ENCODE measurements around the gene PTPRJ.

DNA sequence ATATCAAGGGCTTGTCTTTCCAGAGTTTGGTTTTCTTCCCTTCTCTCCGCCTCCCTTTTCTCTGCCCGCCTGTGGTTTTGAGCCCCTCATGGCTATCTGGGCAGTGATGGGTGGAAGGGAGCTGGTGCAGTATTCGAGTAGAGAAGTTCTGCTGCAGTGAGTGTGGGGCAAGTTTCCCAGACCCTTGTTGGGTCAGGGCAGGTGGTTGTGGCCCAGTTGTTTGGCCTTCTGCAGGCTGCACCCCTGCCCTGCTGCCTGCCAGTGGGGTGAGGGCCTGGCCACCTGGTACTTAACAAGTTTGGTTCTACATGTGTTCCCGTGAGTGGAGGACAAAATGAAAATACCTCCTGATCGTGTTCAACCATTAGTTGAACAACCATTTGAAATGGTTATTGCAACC lies 65.2 kb downstream of the PTPRJ start:
- TF ChIP-seq CTCF (IDR thresholded peaks at IDR 0.05; ENCODE audit: extremely low read depth in 1 of 2, insufficient read depth in 1 of 2, low read depth in 1 of 2, low read length in 2 of 2) (no peak), POLR2AphosphoS5 (IDR thresholded peaks at IDR 0.05; ENCODE audit: insufficient read depth, low read depth, low read length) (no peak), POLR2A (IDR thresholded peaks at IDR 0.05; ENCODE audit: low read depth, low read length) (no peak), EZH2 (IDR thresholded peaks at IDR 0.05; ENCODE audit: borderline replicate concordance, low read depth, low read length, severe bottlenecking) (no peak), MAX (IDR thresholded peaks at IDR 0.05; ENCODE audit: insufficient read depth, insufficient read length) (no peak), JUN (IDR thresholded peaks at IDR 0.05; ENCODE audit: borderline replicate concordance, insufficient read depth, insufficient read length, low read depth) (no peak), GATA2 (IDR thresholded peaks at IDR 0.05; ENCODE audit: insufficient read depth, insufficient read length, low read depth, low read length) (no peak)

Data from endothelial cell of umbilical vein (primary cell).